IMR-90 (cell line): ENCODE measurements around the gene GRID1. TPM values are rescaled to one million over a fixed set of nuclear protein-coding genes. Genes with fewer than 3 reads are reported as not detected.

Experiments
- ATAC-seq: fragments of 200-7000 bp; cut with Tn5 transposase; 2 replicates; pipeline ENCODE4 v1.9.1; 2020; ENCODE audit warnings: low read depth, mild to moderate bottlenecking, moderate library complexity
- BruUV-seq: library from RNA; stranded (reverse); fragments of 400-500 nt; replicated peaks from 2 replicates; lab custom pipeline; 2021; lab: Mats Ljungman, UMichigan
- CTCF ChIA-PET: fragments of 300-600 bp; formaldehyde crosslinking; extraction: SDS; loops from one replicate; lab custom pipeline; 2021; ENCODE audit warnings: antibody characterized with exemption; lab: Yijun Ruan, JAX
- POLR2A ChIA-PET: fragments of 300-600 bp; sonication (Branson Sonifier 250); formaldehyde crosslinking; loops from one replicate; lab custom pipeline; 2022; ENCODE audit warnings: antibody characterized with exemption; ENCODE audit not compliant: unreplicated experiment; lab: Charles Lee
- DNase-seq: peaks from one replicate; pipeline ENCODE4 v3.0.0; 2013
- H2AFZ ChIP-seq: replicated peaks from 2 replicates; pipeline ENCODE3; 2013; ENCODE audit warnings: low read length, mild to moderate bottlenecking; ENCODE audit not compliant: poor library complexity
- H2AK5ac ChIP-seq: 2 replicates; pipeline ENCODE4 v1.6.1; 2013; ENCODE audit warnings: low read depth, low read length, inconsistent platforms
- H2AK9ac ChIP-seq: replicated peaks from 2 replicates; pipeline ENCODE3; 2013; ENCODE audit warnings: mild to moderate bottlenecking, low read depth, low read length, moderate library complexity; ENCODE audit not compliant: poor library complexity
- H2BK120ac ChIP-seq: 2 replicates; pipeline ENCODE4 v1.6.1; 2013; ENCODE audit warnings: low read depth, low read length, inconsistent platforms
- H2BK15ac ChIP-seq: 3 replicates; pipeline ENCODE4 v1.6.1; 2013; ENCODE audit warnings: low read depth, low read length, inconsistent platforms
- H2BK20ac ChIP-seq: 2 replicates; pipeline ENCODE4 v1.6.1; 2013; ENCODE audit warnings: low read depth, mild to moderate bottlenecking, inconsistent platforms, low read length, moderate library complexity
- H2BK5ac ChIP-seq: 2 replicates; pipeline ENCODE4 v1.6.1; 2013; ENCODE audit warnings: mild to moderate bottlenecking, low read depth, low read length, inconsistent platforms; ENCODE audit not compliant: poor library complexity, severe bottlenecking
- H3K14ac ChIP-seq: replicated peaks from 2 replicates; pipeline ENCODE4 v1.6.1; 2013; ENCODE audit warnings: low read depth, low read length, inconsistent platforms
- H3K18ac ChIP-seq: 2 replicates; pipeline ENCODE4 v1.6.1; 2013; ENCODE audit warnings: low read depth, low read length, control low read depth
- H3K23ac ChIP-seq: 2 replicates; pipeline ENCODE4 v1.6.1; 2013; ENCODE audit warnings: low read depth, low read length, inconsistent platforms
- H3K27ac ChIP-seq: 2 replicates; pipeline ENCODE4 v1.5.1; 2013; ENCODE audit warnings: mild to moderate bottlenecking, control low read depth, low read length; ENCODE audit not compliant: insufficient read depth
- H3K27me3 ChIP-seq: 2 replicates; pipeline ENCODE4 v1.6.1; 2013; ENCODE audit warnings: low read length; ENCODE audit not compliant: control insufficient read depth, insufficient read depth
- H3K36me3 ChIP-seq: 2 replicates; pipeline ENCODE4 v1.6.1; 2013; ENCODE audit warnings: low read length, mixed read lengths; ENCODE audit not compliant: control insufficient read depth, insufficient read depth
- H3K4ac ChIP-seq: 2 replicates; pipeline ENCODE4 v1.6.1; 2013; ENCODE audit warnings: low read depth, low read length, inconsistent platforms
- H3K4me1 ChIP-seq: 2 replicates; pipeline ENCODE4 v1.6.1; 2013; ENCODE audit warnings: low read length, mixed read lengths; ENCODE audit not compliant: control insufficient read depth, insufficient read depth
- H3K4me2 ChIP-seq: 2 replicates; pipeline ENCODE4 v1.6.1; 2013; ENCODE audit warnings: low read depth, mild to moderate bottlenecking, control low read depth, low read length, moderate library complexity
- H3K4me3 ChIP-seq: 2 replicates; pipeline ENCODE4 v1.5.1; 2013; ENCODE audit warnings: low read depth, mild to moderate bottlenecking, control low read depth, low read length, moderate library complexity; ENCODE audit not compliant: insufficient read depth
- H3K56ac ChIP-seq: 2 replicates; pipeline ENCODE4 v1.6.1; 2013; ENCODE audit warnings: low read length, inconsistent platforms; ENCODE audit not compliant: insufficient read depth; ENCODE audit errors: extremely low read depth
- H3K79me1 ChIP-seq, 2 experiments: 2 replicates each; pipeline ENCODE4 v1.6.1; 2013; ENCODE audit warnings: low read length in 2 of 2, inconsistent platforms in 1 of 2, low read depth in 1 of 2
- H3K9ac ChIP-seq: 2 replicates; pipeline ENCODE4 v1.6.1; 2013; ENCODE audit warnings: low read depth, low read length, control low read depth
- H3K9me1 ChIP-seq: 2 replicates; pipeline ENCODE4 v1.6.1; 2013; ENCODE audit warnings: low read length, inconsistent platforms; ENCODE audit not compliant: insufficient read depth
- H3K9me3 ChIP-seq: 2 replicates; pipeline ENCODE4 v1.6.1; 2013; ENCODE audit warnings: low read length; ENCODE audit not compliant: control insufficient read depth, insufficient read depth
- H4K20me1 ChIP-seq: 2 replicates; pipeline ENCODE4 v1.6.1; 2013; ENCODE audit warnings: low read length, inconsistent platforms; ENCODE audit not compliant: insufficient read depth
- H4K5ac ChIP-seq: 2 replicates; pipeline ENCODE4 v1.6.1; 2013; ENCODE audit warnings: mild to moderate bottlenecking, low read depth, low read length, control low read depth
- H4K8ac ChIP-seq, 2 experiments: 2 replicates each; pipeline ENCODE4 v1.6.1; 2013; ENCODE audit warnings: low read depth in 2 of 2, low read length in 2 of 2, control low read depth in 1 of 2, inconsistent platforms in 1 of 2
- H4K91ac ChIP-seq: 2 replicates; pipeline ENCODE4 v1.6.1; 2013; ENCODE audit warnings: low read depth, low read length, inconsistent platforms; ENCODE audit not compliant: insufficient read depth
- CHD1 ChIP-seq: IDR thresholded peaks from 2 replicates; pipeline ENCODE4 v1.6.1; 2012; ENCODE audit warnings: low read depth, low read length, improper control_type of control experiment
- ELK1 ChIP-seq: fragments of 150-350 bp; IDR thresholded peaks from 2 replicates; pipeline ENCODE4 v1.6.1; 2016; ENCODE audit warnings: low read depth, mild to moderate bottlenecking, low read length, moderate library complexity, borderline replicate concordance
- FOS ChIP-seq: fragments of 150-350 bp; IDR thresholded peaks from 2 replicates; pipeline ENCODE4 v1.6.1; 2016; ENCODE audit warnings: low read depth, low read length
- MXI1 ChIP-seq: IDR thresholded peaks from 2 replicates; pipeline ENCODE4 v1.6.1; 2012; ENCODE audit warnings: low read depth, mild to moderate bottlenecking, low read length, moderate library complexity, borderline replicate concordance
- RAD21 ChIP-seq: IDR thresholded peaks from 2 replicates; pipeline ENCODE4 v1.6.1; 2012; ENCODE audit warnings: low read length, improper control_type of control experiment
- RFX5 ChIP-seq: IDR thresholded peaks from 2 replicates; pipeline ENCODE4 v1.8.0; 2012; ENCODE audit warnings: low read depth, mild to moderate bottlenecking, low read length, moderate library complexity
- WGBS, 2 experiments: methylation state at CpG; one replicate each; pipeline versions ENCODE4 v1.1.5 to v1.1.7; 2013; ENCODE audit warnings: missing lambda C conversion rate in 2 of 2; ENCODE audit not compliant: insufficient read length in 1 of 2; ENCODE audit errors: extremely low coverage in 2 of 2; 5-methylcytosine and 5-hydroxymethylcytosine counted together
- dilution Hi-C: fragments of 300-500 bp; cut with HindIII; formaldehyde crosslinking; loops from one replicate; pipeline ENCODE4 v1.14.3; 2018; ENCODE audit warnings: low sequenced_read_pairs; ENCODE audit not compliant: unreplicated experiment
- in situ Hi-C: fragments of 300-500 bp; cut with MboI; formaldehyde crosslinking; loops from 3 replicates; pipeline ENCODE4 v1.14.3; 2019; ENCODE audit warnings: low sequenced_read_pairs, inconsistent platforms, mixed read lengths
- intact Hi-C: fragments of 100-400 bp; cut with micrococcal nuclease; formaldehyde crosslinking; loops from 2 replicates; pipeline ENCODE4 v1.10.0; 2022
- polyA plus RNA-seq, 3 experiments: library from polyadenylated mRNA; depleted of rRNA; stranded (reverse); fragments of >200 nt; gene quantifications; 2 replicates each; pipeline ENCODE4 v1.2.3, GENCODE V29; 2012; ENCODE audit warnings: low replicate concordance in 1 of 3
- total RNA-seq: library from RNA; depleted of rRNA; stranded (reverse); fragments of >200 nt; gene quantifications from 2 replicates; pipeline ENCODE4 v1.2.3, GENCODE V29; 2012

Gene GRID1
- total and polyA plus RNA-seq, 2 of the 4 experiments (the other 2 are of a cell fraction): not detected

- H3K9me1 ChIP-seq: no peaks in the 10 kb centered on the region
- H4K91ac ChIP-seq: no peak overlapping the region
- no peak overlapping the region for H3K18ac ChIP-seq
- no peak overlapping the region for H2BK20ac ChIP-seq
- intact Hi-C loops: no loop called here
- H3K9me3 ChIP-seq: peaks cover 16% of the 10 kb centered on the region; the same call in 1 of the 2 replicates
- no peak overlapping the region for H3K56ac ChIP-seq
- no peak overlapping the region for H3K4me2 ChIP-seq
- no peaks in the 10 kb centered on the region for H3K79me1 ChIP-seq
- dilution Hi-C loops: no loop called here
- in situ Hi-C loops: no loop called here
- no peak overlapping the region for H2BK120ac ChIP-seq
- H2AK5ac ChIP-seq: no peak overlapping the region
- ATAC-seq: no peak
- H3K27me3 ChIP-seq: no peaks in the 10 kb centered on the region
- no peak overlapping the region for H3K23ac ChIP-seq
- H2AFZ ChIP-seq: no peak overlapping the region
- CTCF ChIA-PET: no interaction called here
- H3K4ac ChIP-seq: no peak overlapping the region
- H4K20me1 ChIP-seq: no peaks in the 10 kb centered on the region
- H3K9ac ChIP-seq: no peak overlapping the region
- H4K5ac ChIP-seq: no peak overlapping the region
- no peak overlapping the region for H2BK5ac ChIP-seq
- no TSS peak for BruUV-seq
- POLR2A ChIA-PET: no interaction called here
- H3K14ac ChIP-seq: no peak overlapping the region
- H4K8ac ChIP-seq: no peak overlapping the region
- no peak overlapping the region for H3K4me3 ChIP-seq
- no peaks in the 10 kb centered on the region for H3K36me3 ChIP-seq
- no peak for TF ChIP-seq FOS
- no peak for TF ChIP-seq RFX5
- no peak for TF ChIP-seq MXI1
- no peak for TF ChIP-seq CHD1
- TF ChIP-seq RAD21: no peak
- no peak for TF ChIP-seq ELK1
- H2BK15ac ChIP-seq: no peak overlapping the region
- no peak for DNase-seq
- 58% methylated on average over 5 of the region's 11 CpGs; no CpG with 5 or more reads in 1 of the 2 experiments for WGBS, 2 experiments
- no peak overlapping the region for H3K27ac ChIP-seq
- H2AK9ac ChIP-seq: no peak overlapping the region
- H3K4me1 ChIP-seq: no peaks in the 10 kb centered on the region
Observed at GRCh38 chr10:86035791-86036543, 330.6 kb downstream of the GRID1 start.
